Middle frontal gyrus (tissue), 1 donor: ENCODE measurements around the gene SYNE4.

Experiments used
- DNase-seq: peaks from one replicate; pipeline ENCODE4 v3.0.0-alpha.2; 2015; ENCODE audit warnings: low spot score; ENCODE audit errors: extremely low spot score

SYNE4 gene

GRCh38 chr19:36026091-36026876 is 17.7 kb upstream of the SYNE4 start:
- no peak for DNase-seq

- DNase-seq = no peak
Observed at GRCh38 chr19:36025541-36025940, 16.9 kb upstream of the SYNE4 start.

- no peak for DNase-seq
Observed at GRCh38 chr19:36023432-36023831, 14.8 kb upstream of the SYNE4 start.

- DNase-seq = no peak
Observed at GRCh38 chr19:36019061-36019670, 10.6 kb upstream of the SYNE4 start.

GRCh38 chr19:36014012-36014924 is 5.7 kb upstream of the SYNE4 start, which contains the start of gene ALKBH6:
TSS of gene ALKBH6 (minus strand) at chr19:36014213. CDS start at chr19:36013397, 816 bp downstream.
- peak; percentile 98 for DNase-seq

GRCh38 chr19:36013280-36014011 is 4.8 kb upstream of the SYNE4 start:
- DNase-seq = no peak

- no peak for DNase-seq
Observed at GRCh38 chr19:36010402-36010801, 1.8 kb upstream of the SYNE4 start.

GRCh38 chr19:36009633-36010379 is 1.2 kb upstream of the SYNE4 start:
- DNase-seq = no peak

- DNase-seq = no peak
Observed at GRCh38 chr19:36009220-36009619, 607 bp upstream of the SYNE4 start.

GRCh38 chr19:36006955-36007354 is 1.7 kb downstream of the SYNE4 start:
- no peak for DNase-seq

GRCh38 chr19:36003284-36003683 is 5.3 kb downstream of the SYNE4 start:
- no peak for DNase-seq

GRCh38 chr19:36001605-36002004 is 7.0 kb downstream of the SYNE4 start:
- DNase-seq = no peak

- DNase-seq = no peak
Observed at GRCh38 chr19:35996777-35997176, 11.8 kb downstream of the SYNE4 start.

- DNase-seq = peak; percentile 93
Observed at GRCh38 chr19:35995048-35995993, 13.3 kb downstream of the SYNE4 start, which contains the start of gene SDHAF1. TSS of gene SDHAF1 (plus strand) at chr19:35995188. CDS start at chr19:35995275, 87 bp downstream.

GRCh38 chr19:35993923-35994598 is 14.6 kb downstream of the SYNE4 start:
- DNase-seq = no peak

- no peak for DNase-seq
Observed at GRCh38 chr19:35992907-35993765, 15.5 kb downstream of the SYNE4 start.

- no peak for DNase-seq
Observed at GRCh38 chr19:35991731-35992450, 16.7 kb downstream of the SYNE4 start.
